ENCODE results near the gene WDR82. TPM values are rescaled to one million over a fixed set of nuclear protein-coding genes. Genes with fewer than 3 reads are reported as not detected.

Gene WDR82
- total and polyA plus RNA-seq, 9 of the 15 experiments (the other 6 are each of a cell fraction or from before 2014, with no cell fraction given) = 6.4 to 62.9 (median 37.1) TPM

- TF ChIP-seq ATF2 (CRISPR knock-in tag; IDR thresholded peaks at IDR 0.05) = no peak
Observed at GRCh38 chr3:52327486-52328290, 49.2 kb upstream of the WDR82 start (continued).

- intact Hi-C loops (cut with micrococcal nuclease) = no loop called here
- no peak overlapping the region for H3K9ac ChIP-seq (ENCODE audit: insufficient read depth in 1 of 2, low read depth in 2 of 2, low read length in 2 of 2)
- no peak for TF ChIP-seq HMG20B (CRISPR knock-in tag; IDR thresholded peaks at IDR 0.05)
- TF ChIP-seq ZEB2 (IDR thresholded peaks at IDR 0.05) = no peak
- no peak for TF ChIP-seq CTBP1 (IDR thresholded peaks at IDR 0.05; ENCODE audit: borderline replicate concordance)
- TF ChIP-seq MECOM (CRISPR knock-in tag; IDR thresholded peaks at IDR 0.05) = no peak
- TF ChIP-seq CEBPZ (IDR thresholded peaks at IDR 0.05; ENCODE audit: borderline replicate concordance, low read depth, low read length) = no peak
- TF ChIP-seq MAFK (IDR thresholded peaks at IDR 0.05; ENCODE audit: low read length) = no peak
- TF ChIP-seq FOXK1 (CRISPR knock-in tag; IDR thresholded peaks at IDR 0.05; ENCODE audit: borderline replicate concordance) = no peak
- TF ChIP-seq ZNF444 (CRISPR knock-in tag; IDR thresholded peaks at IDR 0.05) = no peak
- no peak for TF ChIP-seq RREB1 (CRISPR knock-in tag; IDR thresholded peaks at IDR 0.05)
Observed at GRCh38 chr3:52326976-52327375, 48.5 kb upstream of the WDR82 start.

More at GRCh38 chr3:52326976-52327375, 48.5 kb upstream of the WDR82 start:
- POLR2A ChIA-PET = interaction anchor here (0.6 kb wide), 1 partner anchor 904 kb away, joined by 3 read pairs; no protein-coding TSS in a partner anchor
- H3K4me3 ChIP-seq = no peak overlapping the region
- H3K79me2 ChIP-seq (ENCODE audit: control insufficient read depth, insufficient read depth, low read length) = no peaks in the 10 kb centered on the region
- no peaks in the 10 kb centered on the region; a peak in 1 of 5 replicates for H3K27me3 ChIP-seq (ENCODE audit: control insufficient read depth in 2 of 2, insufficient read depth in 2 of 2, low read length in 2 of 2)
- peaks cover 6 to 17% of the 10 kb centered on the region in 2 experiments for H3K4me1 ChIP-seq (replicated peaks in 1 of 2; ENCODE audit: control insufficient read depth in 2 of 2, insufficient read depth in 2 of 2, low read length in 2 of 2)
- no TSS peak for BruUV-seq (replicated peaks)
- H3K4me2 ChIP-seq (ENCODE audit: insufficient read depth, low read length) = no peak overlapping the region
- no peak overlapping the region for H3K27ac ChIP-seq (ENCODE audit: extremely low read depth, low read depth, low read length)
- H2AFZ ChIP-seq (ENCODE audit: low read depth, low read length) = no peak overlapping the region
- ATAC-seq (no peak), DNase-seq (ENCODE audit: extremely low read depth in 1 of 4, low spot score in 3 of 4) (no peak), FAIRE-seq (no peak)
- CTCF ChIA-PET (ENCODE audit: low intra/inter-chr PET ratio) = no interaction called here
- in situ Hi-C loops (cut with MboI) = no loop called here
- no peaks in the 10 kb centered on the region for H3K9me3 ChIP-seq (replicated peaks; ENCODE audit: control insufficient read depth, insufficient read depth, low read depth, low read length)
- H4K20me1 ChIP-seq (replicated peaks; ENCODE audit: control insufficient read depth, insufficient read depth, low read length) = no peaks in the 10 kb centered on the region
- H3K36me3 ChIP-seq (ENCODE audit: control insufficient read depth, insufficient read depth, low read length) = no peaks in the 10 kb centered on the region
- H3K9me1 ChIP-seq (ENCODE audit: control insufficient read depth, insufficient read depth, low read length) = no peaks in the 10 kb centered on the region
- 50% methylated on average over 1 of the region's 6 CpGs for WGBS (ENCODE audit: insufficient coverage, low coverage, missing lambda C conversion rate)
